ENCODE measurements around the gene TM4SF1. TPM values are rescaled to one million over a fixed set of nuclear protein-coding genes. Genes with fewer than 3 reads are reported as not detected.
"Not testable (repeated sequence)": the region's sequence is repeated elsewhere in the genome, so short reads cannot be mapped to it uniquely, and the experiment has no call there.

Gene TM4SF1
- total RNA-seq, 2 experiments from 2014 or later: not detected

DNA sequence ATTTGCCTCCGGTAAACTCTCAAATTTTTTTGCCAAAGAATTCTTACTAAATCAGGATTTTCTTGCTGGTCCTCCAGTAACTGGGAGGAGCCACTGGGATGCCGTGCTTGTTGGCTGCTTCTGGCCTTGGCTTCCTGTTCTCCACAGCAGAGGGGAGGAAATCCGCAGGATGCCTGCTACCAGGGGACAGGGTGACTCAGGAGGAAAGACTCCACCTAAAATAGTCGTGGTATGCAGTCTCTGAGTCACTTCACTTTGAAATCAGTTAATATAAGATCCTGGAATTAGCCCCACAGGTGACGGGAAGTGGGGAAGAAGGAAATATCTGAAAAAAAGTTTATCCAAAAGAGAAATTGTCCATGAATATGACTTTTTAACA is 37.5 kb downstream of the TM4SF1 start:
- ChIA-PET CTCF (interaction anchor here (1.2 kb wide), 1 partner anchor 13 kb away, joined by 4 read pairs; no protein-coding TSS in a partner anchor), POLR2A (no interaction called here)
- peaks cover 13% of the 10 kb centered on the region for H3K27me3 Mint-ChIP-seq
- H3K27ac Mint-ChIP-seq: no peak overlapping the region
- H3K9me3 Mint-ChIP-seq: no peaks in the 10 kb centered on the region
- intact Hi-C loops (cut with micrococcal nuclease): no loop called here
- H3K36me3 Mint-ChIP-seq (ENCODE audit: low read depth): no peaks in the 10 kb centered on the region
- no peak for ATAC-seq
- no peaks in the 10 kb centered on the region for H3K4me1 Mint-ChIP-seq (ENCODE audit: low read depth)
- TF ChIP-seq CTCF (IDR thresholded peaks at IDR 0.05): no peak
- no peak overlapping the region for H3K4me3 Mint-ChIP-seq
- DNase-seq: no peak

- H3K36me3 Mint-ChIP-seq (ENCODE audit: low read depth); H3K4me3 Mint-ChIP-seq; H3K4me1 Mint-ChIP-seq (ENCODE audit: low read depth); H3K9me3 Mint-ChIP-seq; H3K27ac Mint-ChIP-seq; intact Hi-C loops (cut with micrococcal nuclease); CTCF ChIA-PET; ATAC-seq; DNase-seq; POLR2A ChIA-PET: not testable (repeated sequence)
- peaks cover 17% of the 10 kb centered on the region for H3K27me3 Mint-ChIP-seq
Observed at GRCh38 chr3:149337486-149337885, 40.0 kb downstream of the TM4SF1 start.

DNA sequence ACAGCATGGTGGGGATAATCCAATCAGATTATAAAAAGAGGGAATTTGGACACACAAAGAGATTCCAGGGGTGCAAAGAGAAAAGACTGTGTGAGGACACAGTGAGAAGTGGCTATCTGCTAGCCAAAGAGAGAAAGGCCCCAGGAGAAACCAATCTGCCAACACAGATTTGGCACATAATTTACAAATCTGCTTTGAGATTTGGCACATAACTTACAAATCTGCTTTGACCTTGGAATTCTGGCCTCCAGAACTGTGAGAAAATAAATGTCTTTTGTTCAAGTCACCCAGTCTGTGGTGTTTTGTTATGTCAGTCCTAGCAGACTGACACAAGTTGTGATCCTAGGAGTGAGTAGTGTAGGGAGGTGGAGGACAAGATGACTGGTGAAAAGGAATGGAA is 40.5 kb downstream of the TM4SF1 start:
- peaks cover 17% of the 10 kb centered on the region for H3K27me3 Mint-ChIP-seq
- intact Hi-C loops (cut with micrococcal nuclease): no loop called here
- H3K27ac Mint-ChIP-seq: no peak overlapping the region
- POLR2A ChIA-PET: no interaction called here
- CTCF ChIA-PET: no interaction called here
- DNase-seq (no peak), ATAC-seq (no peak)
- no peaks in the 10 kb centered on the region for H3K36me3 Mint-ChIP-seq (ENCODE audit: low read depth)
- H3K9me3 Mint-ChIP-seq: no peaks in the 10 kb centered on the region
- H3K4me1 Mint-ChIP-seq (ENCODE audit: low read depth): no peaks in the 10 kb centered on the region
- no peak overlapping the region for H3K4me3 Mint-ChIP-seq
- TF ChIP-seq CTCF (IDR thresholded peaks at IDR 0.05): no peak

DNA sequence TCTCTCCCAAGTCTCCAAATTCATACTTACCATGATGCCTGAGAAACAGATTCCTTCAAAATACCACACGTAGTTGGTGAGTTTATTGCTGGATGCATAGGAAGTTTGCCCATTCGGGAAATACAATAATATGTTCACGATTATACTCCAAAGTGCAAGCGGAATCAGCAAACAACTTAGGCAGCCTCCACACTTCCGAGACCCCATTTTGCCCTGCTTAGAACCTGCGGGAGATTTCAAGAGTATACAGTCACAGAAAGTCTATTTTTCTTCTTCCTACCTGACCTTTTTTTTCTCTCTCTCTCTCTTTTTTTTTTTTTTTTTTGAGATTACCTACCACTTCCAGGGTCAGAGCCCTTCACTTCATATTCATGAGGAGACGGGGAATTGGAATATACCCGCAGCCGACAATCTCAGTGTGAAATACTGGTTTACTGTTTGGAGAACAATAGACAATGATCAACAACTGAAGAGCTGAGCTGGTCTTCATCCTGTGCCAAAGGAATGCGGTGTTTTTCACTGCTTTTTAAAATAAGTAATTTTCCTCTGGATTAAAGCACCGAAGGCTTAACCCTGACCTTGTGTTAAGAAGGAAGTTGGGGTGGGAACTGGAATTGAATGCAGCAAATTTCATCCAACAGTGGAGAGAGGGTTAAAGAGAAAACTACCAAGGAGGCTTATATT is 44.1 kb downstream of the TM4SF1 start, which contains the start of gene TM4SF18:
Gene TM4SF18 (minus strand): TSS at position 461 of the 684 bp plus-strand sequence. CDS start 254 bp downstream, at position 207.
- Mint-ChIP-seq H3K27me3 (peaks cover 6% of the 10 kb centered on the region), H3K4me1 (ENCODE audit: low read depth) (no peaks in the 10 kb centered on the region), H3K27ac (no peak within 1 kb of the TSS), H3K36me3 (ENCODE audit: low read depth) (no peaks in the 10 kb centered on the region), H3K4me3 (no peak within 1 kb of the TSS), H3K9me3 (no peaks in the 10 kb centered on the region)
- intact Hi-C loops (cut with micrococcal nuclease): no loop called here
- CTCF ChIA-PET: interaction anchor here (1.0 kb wide), 1 partner anchor 10 kb away, joined by 3 read pairs; no protein-coding TSS in a partner anchor
- ATAC-seq (no peak), DNase-seq (no peak)
- POLR2A ChIA-PET: no interaction called here
- no peak for TF ChIP-seq CTCF (IDR thresholded peaks at IDR 0.05)

GRCh38 chr3:149332771-149333170 is 44.7 kb downstream of the TM4SF1 start:
- Mint-ChIP-seq H3K36me3 (ENCODE audit: low read depth) (no peaks in the 10 kb centered on the region), H3K9me3 (no peaks in the 10 kb centered on the region), H3K27me3 (peaks cover 6% of the 10 kb centered on the region), H3K4me3 (no peak overlapping the region), H3K4me1 (ENCODE audit: low read depth) (no peaks in the 10 kb centered on the region), H3K27ac (no peak overlapping the region)
- DNase-seq (no peak), ATAC-seq (no peak)
- intact Hi-C loops (cut with micrococcal nuclease): no loop called here
- CTCF ChIA-PET: interaction anchor here (1.0 to 1.3 kb wide), 3 partner anchors 11 to 20 kb away, joined by 3 read pairs; no protein-coding TSS in a partner anchor
- POLR2A ChIA-PET: no interaction called here
- TF ChIP-seq CTCF (IDR thresholded peaks at IDR 0.05): no peak

Data from activated CD8-positive, alpha-beta T cell treated with anti-CD3 and anti-CD28 coated beads for 36 hours (primary cell).